GM19043 (cell line): ENCODE measurements around the gene LRP1-AS.
A peak's percentile ranks its signal among the peaks of the same experiment; 100 is the strongest.

Experiments used
- ATAC-seq: cut with Tn5 transposase; IDR thresholded peaks from one replicate; pipeline ENCODE4 v1.9.1; 2021; ENCODE audit warnings: low read depth; ENCODE audit not compliant: unreplicated experiment

LRP1-AS gene

DNA sequence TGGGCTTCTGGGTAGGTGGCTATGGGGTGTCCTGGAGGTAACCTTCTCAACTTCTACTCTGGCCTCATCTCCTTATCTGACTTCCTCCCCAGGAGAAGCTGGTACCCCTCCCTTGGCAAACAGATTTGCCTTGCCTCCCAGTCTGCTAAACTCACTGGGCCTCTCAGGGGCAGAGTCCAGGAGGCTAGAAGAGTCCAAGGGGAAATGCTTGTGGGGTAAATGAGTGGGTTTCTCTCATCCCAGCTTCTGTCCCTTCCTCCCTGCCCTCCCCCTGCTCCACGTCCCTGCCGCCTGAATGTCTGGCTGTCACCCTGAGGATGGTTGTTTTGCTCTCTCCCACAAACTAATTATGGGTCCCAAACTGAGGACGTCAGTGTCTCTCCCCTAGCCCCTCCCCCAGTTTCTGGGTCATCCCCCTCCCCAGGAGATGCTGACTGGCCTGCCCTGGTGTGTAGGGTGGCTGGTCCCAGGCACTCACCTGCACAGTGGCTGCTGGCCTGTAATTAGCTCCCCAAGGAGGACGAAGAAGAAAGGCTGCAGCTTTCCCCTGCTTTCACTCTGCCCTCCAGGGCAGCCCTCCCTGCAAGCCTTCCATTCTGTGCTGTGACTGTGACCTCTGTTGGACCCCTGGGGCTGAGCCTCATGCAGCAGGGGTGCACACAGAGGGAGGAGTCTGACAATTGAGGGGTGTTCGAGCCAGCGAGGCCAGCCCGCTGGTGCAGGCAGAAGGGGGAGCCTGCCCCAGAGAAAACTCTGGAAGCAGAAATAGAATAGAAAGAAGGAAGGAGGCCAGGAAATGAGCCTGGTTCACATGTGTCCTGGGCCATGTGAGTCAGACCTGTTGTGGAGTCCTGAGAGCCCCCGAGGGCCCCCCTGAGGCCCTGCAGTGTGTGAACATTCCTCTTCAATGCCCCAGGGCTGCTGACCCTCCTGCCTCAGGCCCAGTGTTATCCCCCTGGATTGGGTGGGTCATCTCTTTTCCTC lies at the start of gene LRP1-AS:
LRP1-AS (minus strand) TSS at position 659 of the 984 bp plus-strand sequence.
- ATAC-seq = no peak

DNA sequence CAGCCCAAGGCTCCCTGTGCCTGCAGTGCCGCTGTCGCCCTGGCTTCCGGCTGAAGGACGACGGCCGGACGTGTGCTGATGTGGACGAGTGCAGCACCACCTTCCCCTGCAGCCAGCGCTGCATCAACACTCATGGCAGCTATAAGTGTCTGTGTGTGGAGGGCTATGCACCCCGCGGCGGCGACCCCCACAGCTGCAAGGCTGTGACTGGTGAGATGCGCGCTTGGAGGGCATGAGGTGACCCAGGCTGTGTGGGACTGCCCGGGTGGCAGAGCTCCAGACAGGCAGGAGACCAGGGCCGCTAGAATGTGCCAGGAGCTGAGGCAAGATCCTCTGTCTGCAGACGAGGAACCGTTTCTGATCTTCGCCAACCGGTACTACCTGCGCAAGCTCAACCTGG lies 49.5 kb upstream of the LRP1-AS start:
- no peak for ATAC-seq

DNA sequence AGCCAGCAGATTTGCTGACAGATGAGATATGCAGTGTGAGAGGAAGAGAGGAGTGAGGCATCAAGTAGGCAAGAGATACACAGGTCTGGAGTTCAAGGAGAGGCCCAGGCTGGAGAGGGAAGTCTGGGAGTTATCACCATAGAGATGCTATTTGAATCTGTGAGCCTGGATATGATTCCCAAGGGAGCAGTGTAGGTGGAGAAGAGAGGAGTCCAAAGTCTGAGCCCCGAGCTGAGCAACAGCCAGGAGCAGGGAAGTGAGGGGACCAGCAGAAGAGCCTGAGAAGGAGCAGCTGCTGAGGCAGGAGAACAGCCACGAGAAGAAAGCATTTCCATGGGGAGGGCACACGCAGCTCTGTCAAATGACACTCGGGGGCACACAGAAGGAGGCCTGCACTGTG lies 49.0 kb upstream of the LRP1-AS start:
- ATAC-seq = no peak

DNA sequence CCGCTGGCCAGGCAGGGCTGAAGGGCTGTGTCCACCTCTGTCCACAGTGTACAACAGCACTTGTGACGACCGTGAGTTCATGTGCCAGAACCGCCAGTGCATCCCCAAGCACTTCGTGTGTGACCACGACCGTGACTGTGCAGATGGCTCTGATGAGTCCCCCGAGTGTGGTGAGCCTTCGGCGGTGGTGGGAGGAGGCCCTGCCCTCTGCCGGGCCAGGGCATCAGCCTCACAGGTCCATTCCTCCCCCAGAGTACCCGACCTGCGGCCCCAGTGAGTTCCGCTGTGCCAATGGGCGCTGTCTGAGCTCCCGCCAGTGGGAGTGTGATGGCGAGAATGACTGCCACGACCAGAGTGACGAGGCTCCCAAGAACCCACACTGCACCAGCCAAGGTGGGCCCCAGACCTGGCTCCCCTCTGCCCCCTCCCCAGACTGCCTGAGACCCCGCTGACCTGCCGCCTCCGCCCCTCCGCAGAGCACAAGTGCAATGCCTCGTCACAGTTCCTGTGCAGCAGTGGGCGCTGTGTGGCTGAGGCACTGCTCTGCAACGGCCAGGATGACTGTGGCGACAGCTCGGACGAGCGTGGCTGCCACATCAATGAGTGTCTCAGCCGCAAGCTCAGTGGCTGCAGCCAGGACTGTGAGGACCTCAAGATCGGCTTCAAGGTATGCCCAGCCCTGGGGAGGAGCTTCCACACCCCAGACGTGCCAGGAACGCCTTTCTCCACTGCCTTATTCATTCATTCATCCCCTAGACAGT lies 48.4 kb upstream of the LRP1-AS start:
- no peak for ATAC-seq

DNA sequence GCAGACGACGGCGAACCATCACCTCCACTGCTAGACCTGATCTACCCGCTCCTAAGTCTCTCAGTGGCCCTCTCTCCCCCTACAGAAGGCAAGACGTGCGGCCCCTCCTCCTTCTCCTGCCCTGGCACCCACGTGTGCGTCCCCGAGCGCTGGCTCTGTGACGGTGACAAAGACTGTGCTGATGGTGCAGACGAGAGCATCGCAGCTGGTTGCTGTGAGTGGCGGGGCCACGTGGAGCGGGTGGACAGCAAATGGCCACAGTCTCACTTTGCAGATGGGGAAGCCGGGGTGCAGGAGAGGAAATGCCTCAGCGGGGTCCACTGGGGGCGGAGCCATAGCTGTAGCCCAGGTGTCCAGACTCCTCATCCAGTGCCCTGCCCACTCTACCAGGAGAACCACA lies 47.8 kb upstream of the LRP1-AS start:
- ATAC-seq = no peak

DNA sequence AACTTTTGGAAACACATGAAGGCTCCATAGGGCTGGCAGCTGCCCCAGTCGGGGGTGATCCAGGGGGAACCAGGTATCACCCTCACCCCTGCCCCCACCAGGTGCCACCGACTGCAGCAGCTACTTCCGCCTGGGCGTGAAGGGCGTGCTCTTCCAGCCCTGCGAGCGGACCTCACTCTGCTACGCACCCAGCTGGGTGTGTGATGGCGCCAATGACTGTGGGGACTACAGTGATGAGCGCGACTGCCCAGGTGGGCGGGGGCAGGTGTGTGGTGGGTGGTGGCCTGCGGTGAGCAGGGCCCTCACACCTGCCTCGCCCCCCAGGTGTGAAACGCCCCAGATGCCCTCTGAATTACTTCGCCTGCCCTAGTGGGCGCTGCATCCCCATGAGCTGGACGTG lies 46.8 kb upstream of the LRP1-AS start:
- ATAC-seq = no peak

DNA sequence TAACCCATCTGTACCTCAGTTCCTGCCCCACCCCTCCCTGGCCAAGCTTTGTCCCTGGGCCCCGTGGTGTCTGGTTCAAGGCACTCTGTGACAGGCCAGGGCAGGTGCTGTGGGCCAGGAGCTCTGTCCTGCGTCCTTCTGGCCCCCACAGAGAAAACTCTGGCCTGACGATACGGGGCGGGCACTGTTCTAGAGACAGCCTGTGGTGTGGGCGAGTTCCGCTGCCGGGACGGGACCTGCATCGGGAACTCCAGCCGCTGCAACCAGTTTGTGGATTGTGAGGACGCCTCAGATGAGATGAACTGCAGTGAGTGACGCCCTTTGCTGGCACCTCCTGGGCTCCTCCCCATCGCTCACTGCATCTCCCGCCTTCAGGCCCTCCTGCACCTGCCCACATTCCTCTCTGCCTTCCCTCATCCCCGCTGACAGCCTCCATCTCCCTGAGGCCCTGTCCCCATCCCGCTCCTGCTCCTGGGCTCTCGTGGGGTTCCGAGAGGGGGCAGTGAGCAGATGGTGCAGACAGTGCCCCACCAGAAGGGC lies 46.4 kb upstream of the LRP1-AS start:
- no peak for ATAC-seq

DNA sequence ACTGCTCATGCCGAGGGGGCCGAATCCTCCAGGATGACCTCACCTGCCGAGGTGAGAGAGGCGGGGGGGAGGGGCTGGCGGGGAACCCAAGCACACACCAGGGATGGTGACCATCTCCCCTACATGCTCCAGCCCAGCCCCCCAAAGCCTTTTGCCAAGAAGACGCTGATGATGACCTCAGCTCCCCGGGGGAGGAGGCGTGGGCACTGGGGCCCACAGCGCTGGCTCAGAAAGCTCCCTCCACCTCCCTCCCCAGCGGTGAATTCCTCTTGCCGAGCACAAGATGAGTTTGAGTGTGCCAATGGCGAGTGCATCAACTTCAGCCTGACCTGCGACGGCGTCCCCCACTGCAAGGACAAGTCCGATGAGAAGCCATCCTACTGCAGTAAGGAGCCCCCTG lies 45.5 kb upstream of the LRP1-AS start:
- no peak for ATAC-seq

DNA sequence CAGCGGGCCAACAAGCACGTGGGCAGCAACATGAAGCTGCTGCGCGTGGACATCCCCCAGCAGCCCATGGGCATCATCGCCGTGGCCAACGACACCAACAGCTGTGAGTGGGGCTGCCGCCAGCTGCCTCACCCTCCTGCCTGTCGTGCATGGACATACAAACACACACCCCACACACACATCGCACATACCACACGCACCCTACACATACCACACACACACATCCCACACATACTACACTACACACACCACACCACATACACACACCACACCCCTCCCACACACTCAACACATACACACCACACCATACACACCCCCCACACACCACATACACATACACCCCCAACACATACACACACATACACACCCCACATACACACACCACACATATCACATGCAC lies 44.0 kb upstream of the LRP1-AS start:
- ATAC-seq = no peak

DNA sequence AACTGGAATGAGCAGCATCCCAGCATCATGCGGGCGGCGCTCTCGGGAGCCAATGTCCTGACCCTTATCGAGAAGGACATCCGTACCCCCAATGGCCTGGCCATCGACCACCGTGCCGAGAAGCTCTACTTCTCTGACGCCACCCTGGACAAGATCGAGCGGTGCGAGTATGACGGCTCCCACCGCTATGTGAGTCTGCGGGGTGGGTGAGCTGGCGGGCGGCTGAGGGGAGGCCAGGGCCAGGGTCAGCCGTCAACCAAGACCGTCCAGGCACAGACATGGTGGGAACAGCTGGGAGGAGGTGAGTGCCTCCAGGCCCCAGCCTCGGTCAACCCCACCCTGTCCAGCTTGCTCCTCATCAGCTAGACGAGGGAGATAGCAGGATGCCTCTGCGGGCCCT lies 43.4 kb upstream of the LRP1-AS start:
- no peak for ATAC-seq

DNA sequence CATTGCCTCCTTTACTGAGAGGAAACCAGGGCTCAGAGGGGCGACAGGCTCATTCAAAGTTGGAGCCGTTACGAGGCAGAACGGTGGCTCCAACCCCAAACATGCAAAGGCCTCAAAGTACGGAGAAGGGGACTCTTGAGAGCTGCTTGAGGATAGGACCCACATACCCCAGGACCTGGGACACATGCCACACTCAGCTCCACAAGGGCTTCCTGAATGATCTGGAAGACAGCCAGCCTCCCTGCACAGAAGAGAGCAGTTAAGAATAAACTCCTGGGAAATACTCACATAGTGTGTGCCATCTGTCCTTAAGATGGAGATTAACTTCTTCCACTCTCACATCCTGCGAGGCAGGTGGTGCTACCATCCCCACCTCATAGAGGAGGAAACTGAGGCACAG lies 42.6 kb upstream of the LRP1-AS start:
- ATAC-seq = no peak

DNA sequence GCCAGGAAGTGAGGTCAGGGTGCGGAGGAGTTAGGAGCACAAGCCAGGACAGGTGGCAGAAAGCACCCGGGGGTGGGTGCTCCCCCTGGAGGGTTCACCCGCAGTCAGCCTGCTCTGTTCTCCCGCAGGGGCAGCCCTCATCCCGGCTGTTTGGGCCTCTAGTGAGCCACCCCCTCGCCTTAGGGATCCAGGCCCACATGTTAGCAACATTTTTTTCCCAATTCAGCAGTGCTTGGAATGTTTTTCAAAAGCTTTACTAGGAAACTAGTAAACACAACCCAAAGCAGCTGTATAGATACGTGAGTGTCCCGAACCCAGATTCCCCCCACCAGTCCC lies 40.6 kb upstream of the LRP1-AS start:
- no peak for ATAC-seq

DNA sequence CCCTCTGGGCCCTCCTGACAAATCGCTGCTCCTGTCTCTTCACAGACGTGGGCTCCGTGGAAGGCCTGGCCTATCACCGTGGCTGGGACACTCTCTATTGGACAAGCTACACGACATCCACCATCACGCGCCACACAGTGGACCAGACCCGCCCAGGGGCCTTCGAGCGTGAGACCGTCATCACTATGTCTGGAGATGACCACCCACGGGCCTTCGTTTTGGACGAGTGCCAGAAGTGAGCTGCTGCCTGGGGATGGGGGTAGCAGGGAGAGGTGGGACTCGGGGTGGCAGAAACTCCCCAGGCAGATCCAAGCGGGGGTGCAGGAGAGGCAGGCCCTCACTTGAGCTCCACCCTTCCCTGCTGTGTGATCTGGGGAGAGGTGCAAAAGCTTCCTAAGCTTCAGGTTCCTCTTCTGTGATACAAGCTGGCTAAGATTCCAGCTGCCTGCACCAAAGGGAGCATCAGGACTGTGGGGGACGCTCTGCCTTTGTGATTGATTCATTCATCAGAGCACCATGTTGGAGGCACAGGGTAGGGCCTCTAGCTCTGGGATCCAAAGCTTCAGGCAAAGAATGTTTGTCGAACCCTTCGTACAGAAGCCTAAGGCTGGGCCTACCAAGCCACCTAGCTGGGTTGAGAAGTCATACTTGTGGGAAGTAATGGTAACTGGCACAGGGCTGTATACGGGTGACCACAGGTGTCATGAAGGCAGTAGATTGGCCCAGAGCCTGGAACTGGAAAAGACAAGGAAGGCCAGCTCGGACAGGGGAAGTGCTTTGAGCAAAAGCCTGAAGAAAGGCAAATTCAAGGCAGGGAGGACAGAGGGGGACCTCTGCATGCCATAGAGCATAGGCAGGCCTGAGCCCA lies 40.0 kb upstream of the LRP1-AS start:
- ATAC-seq = no peak

DNA sequence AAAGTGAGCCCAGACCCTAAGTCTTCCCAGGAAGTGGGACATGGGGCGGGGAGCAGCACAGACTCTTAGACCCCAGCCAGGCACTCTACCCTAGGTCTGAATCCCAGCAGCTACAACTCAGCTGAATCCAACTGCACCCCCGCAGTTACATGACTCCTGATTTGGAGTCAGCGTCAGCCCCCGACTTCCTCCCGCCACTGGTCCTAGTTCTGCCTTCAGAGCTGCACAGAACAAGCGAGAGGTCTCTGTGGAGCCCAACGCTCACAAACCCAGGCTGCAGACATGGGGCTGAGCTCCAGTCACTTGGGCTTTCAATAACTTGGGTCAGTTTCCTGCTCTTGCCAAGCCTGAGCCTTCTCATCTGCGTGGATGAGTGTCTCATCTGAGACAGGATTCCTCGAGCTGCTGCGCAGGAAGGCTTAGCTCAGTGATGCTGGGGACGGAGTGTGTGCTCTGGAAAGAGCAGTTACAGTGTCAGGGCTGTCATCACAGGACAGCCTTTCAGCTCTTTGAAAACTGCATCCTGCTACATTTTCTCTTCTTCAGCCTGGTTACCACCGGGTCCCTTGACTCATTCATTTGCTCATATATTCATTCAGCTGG lies 38.6 kb upstream of the LRP1-AS start:
- no peak for ATAC-seq

DNA sequence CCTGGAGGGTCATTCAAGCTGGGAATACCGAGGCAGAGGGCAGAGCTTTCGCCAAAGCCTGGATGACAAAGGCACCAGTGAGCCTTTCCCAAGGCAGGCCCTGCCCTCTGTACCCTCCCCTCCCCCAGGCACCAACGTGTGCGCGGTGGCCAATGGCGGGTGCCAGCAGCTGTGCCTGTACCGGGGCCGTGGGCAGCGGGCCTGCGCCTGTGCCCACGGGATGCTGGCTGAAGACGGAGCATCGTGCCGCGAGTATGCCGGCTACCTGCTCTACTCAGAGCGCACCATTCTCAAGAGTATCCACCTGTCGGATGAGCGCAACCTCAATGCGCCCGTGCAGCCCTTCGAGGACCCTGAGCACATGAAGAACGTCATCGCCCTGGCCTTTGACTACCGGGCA lies 38.0 kb upstream of the LRP1-AS start:
- ATAC-seq = no peak

DNA sequence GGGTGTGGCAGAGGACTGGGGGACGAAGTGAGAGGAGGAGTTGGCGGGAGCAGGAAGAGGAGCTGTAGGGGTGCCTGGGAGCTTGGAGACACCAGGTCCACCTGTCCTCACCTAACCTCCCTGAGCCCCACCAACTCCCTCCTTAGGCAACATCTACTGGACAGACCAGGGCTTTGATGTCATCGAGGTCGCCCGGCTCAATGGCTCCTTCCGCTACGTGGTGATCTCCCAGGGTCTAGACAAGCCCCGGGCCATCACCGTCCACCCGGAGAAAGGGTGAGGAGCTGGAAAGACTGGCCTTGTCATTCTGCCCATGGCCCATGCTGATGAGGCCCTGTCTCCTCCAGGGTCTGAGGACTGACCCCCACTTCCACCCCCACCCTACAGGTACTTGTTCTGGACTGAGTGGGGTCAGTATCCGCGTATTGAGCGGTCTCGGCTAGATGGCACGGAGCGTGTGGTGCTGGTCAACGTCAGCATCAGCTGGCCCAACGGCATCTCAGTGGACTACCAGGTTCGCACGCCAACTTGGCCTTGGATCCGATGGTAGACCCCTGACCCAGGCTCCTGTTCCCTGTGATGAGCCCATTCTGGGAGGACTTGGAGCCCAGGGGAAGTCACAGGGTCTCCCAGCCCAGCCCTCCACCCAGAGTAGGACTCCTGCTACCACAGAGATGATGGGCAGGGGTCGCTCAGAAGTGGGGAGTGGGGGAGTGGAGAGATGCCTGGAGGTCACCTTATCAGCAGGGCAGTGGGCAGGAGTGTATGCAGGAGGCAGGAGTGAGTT lies 36.7 kb upstream of the LRP1-AS start:
- no peak for ATAC-seq

DNA sequence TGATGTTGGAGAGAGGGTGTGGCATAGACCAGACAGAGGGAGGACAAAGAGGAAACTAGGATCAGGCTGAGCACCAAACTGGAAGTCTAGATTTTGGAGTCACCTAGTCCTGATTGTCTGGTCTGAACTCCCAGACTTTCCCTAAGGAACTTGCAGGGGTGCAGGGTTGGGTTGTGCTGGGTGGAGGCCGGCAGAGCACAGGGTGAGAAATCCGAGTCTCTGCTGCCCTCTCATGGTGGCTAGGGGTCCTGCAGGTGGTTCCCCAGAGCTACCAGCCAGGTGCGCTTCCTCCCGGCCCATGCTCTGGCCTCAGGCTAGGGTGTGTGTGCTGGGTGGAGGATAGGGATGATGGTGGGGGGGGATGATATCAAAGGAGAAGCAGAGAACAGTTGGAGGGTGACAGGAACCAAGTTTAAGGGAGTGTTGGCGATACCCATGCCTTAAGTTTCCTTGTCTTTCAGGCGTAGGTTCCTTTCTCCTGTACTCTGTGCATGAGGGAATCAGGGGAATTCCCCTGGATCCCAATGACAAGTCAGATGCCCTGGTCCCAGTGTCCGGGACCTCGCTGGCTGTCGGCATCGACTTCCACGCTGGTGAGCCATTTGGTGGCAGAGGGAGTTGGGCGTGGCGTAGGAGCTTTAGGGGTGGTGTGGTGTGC lies 35.6 kb upstream of the LRP1-AS start:
- peak; percentile 94 for ATAC-seq

DNA sequence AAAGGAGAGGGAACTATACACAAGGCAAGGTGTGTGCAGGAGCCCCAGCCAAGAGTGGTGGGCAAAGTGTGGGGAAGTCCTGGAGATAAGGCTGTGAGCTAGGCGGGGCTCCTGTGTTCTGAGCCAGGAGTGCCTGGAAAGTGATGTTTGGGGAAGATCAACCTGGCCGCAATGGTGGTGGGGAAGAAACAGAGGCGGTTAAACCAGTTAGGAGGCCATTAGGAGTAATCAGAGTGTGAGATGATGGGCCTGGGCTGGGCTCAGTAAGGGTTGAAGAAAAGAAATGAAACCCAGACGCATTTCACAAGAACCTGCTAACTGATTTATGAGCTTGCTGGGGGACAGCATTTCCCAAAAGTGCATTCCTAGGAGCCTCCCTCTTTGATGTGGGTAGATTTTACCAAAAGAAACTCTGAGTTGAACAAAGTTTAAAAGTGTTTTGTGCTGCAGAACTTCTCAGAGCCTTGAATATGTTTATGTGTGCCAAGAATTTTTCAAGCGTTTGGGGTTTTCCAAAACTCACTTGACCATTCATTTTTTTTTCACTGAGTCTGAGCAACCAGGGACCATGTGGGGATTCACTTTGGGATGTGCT lies 34.2 kb upstream of the LRP1-AS start:
- no peak for ATAC-seq

DNA sequence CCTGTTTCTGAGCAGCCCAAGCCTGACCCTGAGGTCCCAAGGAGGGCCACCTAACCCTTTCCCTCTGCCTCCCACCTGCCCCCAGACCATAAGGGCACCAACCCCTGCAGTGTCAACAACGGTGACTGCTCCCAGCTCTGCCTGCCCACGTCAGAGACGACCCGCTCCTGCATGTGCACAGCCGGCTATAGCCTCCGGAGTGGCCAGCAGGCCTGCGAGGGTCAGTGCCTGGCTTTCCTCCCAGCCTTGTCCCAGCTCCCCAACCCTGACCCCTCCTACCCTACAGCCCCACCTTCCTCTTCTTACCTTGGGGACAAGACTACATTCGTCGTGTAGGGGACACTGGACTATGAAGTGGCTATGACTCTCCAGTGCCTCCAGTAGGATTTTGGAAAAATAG lies 33.7 kb upstream of the LRP1-AS start:
- no peak for ATAC-seq
